GM13977 (cell line): ENCODE results near the gene MPV17L.
"Not testable (repeated sequence)": the region's sequence is repeated elsewhere in the genome, so short reads cannot be mapped to it uniquely, and the experiment has no call there.

Experiments used
- DNase-seq: peaks from one replicate; pipeline ENCODE4 v3.0.0; 2012; ENCODE audit warnings: low spot score
- CTCF ChIP-seq: IDR thresholded peaks from 2 replicates; pipeline ENCODE4 v1.5.1; 2012; ENCODE audit warnings: mild to moderate bottlenecking, control low read depth; ENCODE audit not compliant: insufficient read depth; ENCODE audit errors: extremely low read depth, missing control alignments
- in situ Hi-C: fragments of 300-500 bp; cut with MboI; formaldehyde crosslinking; loops from one replicate; pipeline ENCODE4 v1.12.0; 2022; ENCODE audit warnings: low sequenced_read_pairs, low pct_unique_long_range_greater_than_20kb, mixed read lengths, inconsistent platforms; ENCODE audit not compliant: unreplicated experiment

Gene MPV17L

GRCh38 chr16:15395631-15396508 is at the start of gene MPV17L:
TSS of gene MPV17L (plus strand) at chr16:15395754. CDS start at chr16:15395898, 144 bp downstream.
- DNase-seq, in situ Hi-C loops: not testable (repeated sequence)

DNA sequence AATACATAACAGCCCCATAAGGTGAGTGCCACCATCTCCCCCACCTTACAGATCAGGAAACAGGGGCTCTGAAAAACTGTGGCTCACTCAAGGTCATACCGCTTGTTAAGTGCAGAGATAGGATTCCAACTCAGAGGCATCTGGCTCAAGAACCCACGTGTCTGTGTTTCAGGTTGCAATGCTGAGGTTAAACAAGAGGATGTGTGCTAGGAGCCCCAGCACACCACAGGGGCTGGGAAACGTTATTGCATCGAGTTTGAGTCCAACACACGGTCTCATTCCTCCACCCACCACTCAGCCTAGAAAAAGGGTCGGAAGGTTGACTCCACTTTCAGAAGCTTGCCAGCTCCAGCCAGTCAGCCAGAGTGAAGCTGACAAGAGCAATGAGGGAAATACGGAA is 46.8 kb upstream of the MPV17L start:
- in situ Hi-C loops, DNase-seq: not testable (repeated sequence)

DNA sequence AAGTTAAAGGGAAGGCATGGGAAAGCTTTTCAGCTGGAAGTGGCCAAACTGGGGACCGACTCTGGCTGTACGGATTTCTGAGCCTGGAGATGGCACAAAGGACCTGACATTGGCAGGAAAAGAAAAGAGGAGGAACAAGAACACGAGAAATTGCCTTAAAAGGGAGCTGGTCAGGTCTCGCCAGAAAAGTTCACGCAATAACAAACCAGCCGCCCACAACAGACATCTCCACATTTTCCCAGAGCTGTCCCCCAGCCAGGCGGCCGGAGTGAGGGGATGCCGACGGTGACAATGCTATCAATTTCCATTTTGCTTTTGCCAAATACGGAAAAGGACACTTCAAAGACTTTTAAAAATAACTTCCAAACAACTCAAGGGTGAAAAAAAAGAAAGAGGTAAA is 44.3 kb upstream of the MPV17L start:
- in situ Hi-C loops, DNase-seq: not testable (repeated sequence)

GRCh38 chr16:15351745-15352144 is 43.8 kb upstream of the MPV17L start:
- in situ Hi-C loops: not testable (repeated sequence)

DNA sequence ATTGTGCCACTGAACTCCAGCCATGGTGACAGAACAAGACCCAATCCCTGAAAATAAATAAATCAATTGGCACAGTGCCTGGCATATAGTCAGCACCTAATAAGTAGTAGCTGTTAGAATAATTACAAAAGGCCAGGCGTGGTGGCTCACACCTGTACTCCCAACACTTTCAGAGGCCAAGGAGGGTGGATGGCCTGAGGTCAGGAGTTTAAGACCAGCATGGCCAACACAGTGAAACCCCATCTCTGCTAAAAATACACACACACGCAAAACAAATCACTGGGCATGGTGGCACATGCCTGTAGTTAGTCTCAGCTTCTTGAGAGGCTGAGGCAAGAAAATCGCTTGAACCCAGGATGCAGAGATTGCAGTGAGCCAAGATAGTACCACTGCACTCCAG is 42.7 kb upstream of the MPV17L start:
- DNase-seq, in situ Hi-C loops: not testable (repeated sequence)

More at GRCh38 chr16:15351745-15352144, 43.8 kb upstream of the MPV17L start:
- DNase-seq: not testable (repeated sequence)

GRCh38 chr16:15354846-15355245 is 40.7 kb upstream of the MPV17L start:
- DNase-seq, in situ Hi-C loops: not testable (repeated sequence)

GRCh38 chr16:15357495-15357894 is 38.1 kb upstream of the MPV17L start:
- DNase-seq, in situ Hi-C loops: not testable (repeated sequence)

DNA sequence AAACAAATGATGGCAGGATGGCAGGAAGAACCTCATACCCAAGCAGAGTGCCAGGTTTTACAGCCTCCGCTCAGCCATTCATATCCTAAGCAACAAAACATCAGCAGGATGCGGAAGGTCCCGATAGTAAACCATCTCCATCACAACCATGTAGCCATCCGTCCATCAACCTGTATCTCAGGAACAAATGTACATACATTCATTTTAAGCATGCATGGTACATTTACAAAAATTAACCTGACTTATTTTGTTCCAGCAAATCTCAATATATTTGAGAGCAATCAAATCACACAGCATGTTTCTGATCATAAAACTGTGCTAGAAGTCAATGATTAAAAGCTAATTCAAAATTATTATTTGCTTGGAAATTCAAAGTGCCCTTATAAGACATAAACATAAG is 17.4 kb upstream of the MPV17L start, which contains the start of gene NPIPA5:
Gene NPIPA5, minus strand, starts transcription at position 101 of the 400 bp plus-strand sequence. Its CDS starts 0 bp downstream, at position 101.
- DNase-seq, in situ Hi-C loops: not testable (repeated sequence)

DNA sequence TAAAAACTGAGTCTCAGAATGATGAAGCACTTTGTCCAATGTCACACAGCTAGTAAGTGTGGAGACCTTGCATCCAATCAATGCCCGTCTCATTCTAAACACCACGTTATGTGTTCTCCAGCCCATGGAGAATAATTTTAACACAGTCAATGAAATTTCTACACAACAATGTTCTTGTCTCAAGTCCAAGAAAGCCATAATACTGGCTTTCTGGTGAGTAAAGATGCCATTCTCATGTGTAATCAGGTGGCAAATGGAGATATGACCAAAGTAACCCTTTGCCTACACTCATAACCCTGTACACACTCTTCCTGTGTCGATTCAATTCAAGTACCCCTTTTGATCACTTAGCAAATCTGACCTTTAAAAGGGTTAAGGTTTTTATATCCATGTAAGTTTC is 12.7 kb upstream of the MPV17L start:
- not testable (repeated sequence) for DNase-seq

DNA sequence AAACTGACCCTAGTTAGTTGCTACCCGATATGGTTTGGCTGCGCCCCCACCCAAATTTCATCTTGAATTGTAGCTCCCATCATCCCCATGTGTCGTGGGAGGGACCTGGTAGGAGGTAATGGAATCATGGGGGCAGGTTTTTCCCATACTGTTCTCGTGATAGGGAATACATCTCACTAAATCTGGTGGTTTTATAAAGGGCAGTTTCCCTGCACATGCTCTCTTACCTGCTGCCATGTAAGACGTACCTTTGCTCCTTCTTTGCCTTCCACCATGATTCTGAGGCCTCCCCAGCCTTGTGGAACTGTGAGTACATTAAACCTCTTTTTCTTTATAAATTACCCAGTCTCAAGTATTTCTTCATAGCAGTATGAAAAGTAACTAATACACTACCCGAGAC is 7.5 kb upstream of the MPV17L start:
- DNase-seq, in situ Hi-C loops: not testable (repeated sequence)

More for the DNA sequence above, 12.7 kb upstream of the MPV17L start:
- in situ Hi-C loops: not testable (repeated sequence)

GRCh38 chr16:15389916-15390315 is 5.6 kb upstream of the MPV17L start:
- in situ Hi-C loops: not testable (repeated sequence)

DNA sequence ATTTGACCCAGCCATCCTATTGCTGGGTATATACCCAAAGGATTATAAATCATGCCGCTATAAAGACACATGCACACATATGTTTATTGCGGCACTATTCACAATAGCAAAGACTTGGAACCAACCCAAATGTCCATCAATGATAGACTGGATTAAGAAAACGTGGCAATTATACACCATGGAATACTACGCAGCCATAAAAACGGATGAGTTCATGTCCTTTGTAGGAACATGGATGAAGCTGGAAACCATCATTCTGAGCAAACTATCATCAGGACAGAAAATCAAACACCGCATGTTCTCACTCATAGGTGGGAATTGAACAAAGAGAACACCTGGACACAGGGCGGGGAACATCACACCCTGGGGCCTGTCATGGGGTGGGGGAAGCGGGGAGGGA is 2.5 kb upstream of the MPV17L start:
- in situ Hi-C loops, DNase-seq: not testable (repeated sequence)

More at GRCh38 chr16:15389916-15390315, 5.6 kb upstream of the MPV17L start:
- DNase-seq: not testable (repeated sequence)

- in situ Hi-C loops: not testable (repeated sequence)
Measured at GRCh38 chr16:15396509-15396829, 915 bp downstream of the MPV17L start.

DNA sequence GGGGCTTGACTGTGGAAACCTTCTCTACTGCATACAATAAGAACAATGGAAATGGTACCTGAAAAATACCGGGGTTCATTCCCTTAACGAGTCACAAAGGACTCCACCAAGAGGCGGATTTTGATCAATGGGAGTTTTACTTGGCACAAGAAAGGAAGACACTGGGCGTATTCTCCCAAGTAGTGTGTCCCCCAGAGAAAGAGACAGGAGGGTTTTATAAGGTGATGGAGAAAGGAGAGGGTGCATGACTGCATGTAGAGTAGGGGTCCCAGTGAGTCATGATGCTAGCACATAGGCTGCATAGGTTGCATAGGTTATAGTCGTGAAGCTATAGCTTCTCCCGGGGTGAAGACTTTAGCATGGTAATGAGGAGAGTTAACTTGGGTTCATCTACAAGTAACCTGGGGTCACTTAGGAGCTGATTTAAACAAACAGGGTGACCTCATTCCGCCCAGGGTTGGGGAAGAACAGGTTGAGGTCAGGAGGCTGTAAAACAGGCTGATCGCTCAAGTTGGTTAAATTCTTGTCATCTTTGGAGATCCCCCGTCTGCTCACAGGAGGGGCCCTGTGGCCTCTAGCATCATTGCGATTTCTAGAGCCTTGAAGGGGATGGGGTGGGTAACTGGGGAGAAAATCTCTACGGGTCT is 1.5 kb downstream of the MPV17L start:
- no peak for TF ChIP-seq CTCF
- in situ Hi-C loops: no loop called here

More at GRCh38 chr16:15396509-15396829, 915 bp downstream of the MPV17L start:
- DNase-seq: not testable (repeated sequence)

More for the DNA sequence above, 1.5 kb downstream of the MPV17L start:
- DNase-seq: no peak
